DND-41 (cell line): ENCODE data around the gene DENND11.

Experiments used
- ATAC-seq: fragments of 200-7000 bp; cut with Tn5 transposase; 3 replicates; pipeline ENCODE4 v1.9.1; 2021; ENCODE audit warnings: low read depth; ENCODE audit not compliant: insufficient read depth
- DNase-seq: peaks from one replicate; pipeline ENCODE4 v3.0.0-alpha.2; 2020
- H2AFZ ChIP-seq: 2 replicates; pipeline ENCODE4 v1.6.0; 2012; ENCODE audit warnings: low read depth, low read length
- H3K27ac ChIP-seq: 2 replicates; pipeline ENCODE4 v1.5.1; 2012; ENCODE audit warnings: low read length, inconsistent platforms
- H3K27me3 ChIP-seq: fragments of 200-600 bp; sonication (generic); 2 replicates; pipeline ENCODE4 v1.6.0; 2012; ENCODE audit warnings: low read length, mild to moderate bottlenecking, inconsistent platforms; ENCODE audit not compliant: insufficient read depth, poor library complexity
- H3K36me3 ChIP-seq: 2 replicates; pipeline ENCODE4 v1.5.1; 2012; ENCODE audit warnings: low read length, inconsistent platforms; ENCODE audit not compliant: insufficient read depth
- H3K4me1 ChIP-seq: 2 replicates; pipeline ENCODE4 v1.5.1; 2012; ENCODE audit warnings: mild to moderate bottlenecking, low read length; ENCODE audit not compliant: insufficient read depth
- H3K4me2 ChIP-seq: 2 replicates; pipeline ENCODE4 v1.6.0; 2012; ENCODE audit warnings: mild to moderate bottlenecking, moderate library complexity, low read length, inconsistent platforms; ENCODE audit not compliant: insufficient read depth
- H3K4me3 ChIP-seq, 2 experiments: fragments of 200-600 bp in 1 of 2; shearing (Covaris generic) in 1 of 2; 2 replicates each; pipeline ENCODE4 v1.5.1; 2012 to 2016; ENCODE audit warnings: inconsistent platforms in 2 of 2, low read length in 2 of 2, mild to moderate bottlenecking in 2 of 2, low read depth in 1 of 2, moderate library complexity in 1 of 2
- H3K79me2 ChIP-seq: 2 replicates; pipeline ENCODE4 v1.6.0; 2012; ENCODE audit warnings: low read length, inconsistent platforms; ENCODE audit not compliant: insufficient read depth
- H3K9ac ChIP-seq: 2 replicates; pipeline ENCODE4 v1.6.0; 2012; ENCODE audit warnings: low read depth, mild to moderate bottlenecking, inconsistent platforms, low read length, moderate library complexity
- H3K9me3 ChIP-seq: 2 replicates; pipeline ENCODE4 v1.5.1; 2012; ENCODE audit warnings: low read length, moderate library complexity, mild to moderate bottlenecking, inconsistent platforms; ENCODE audit not compliant: insufficient read depth, severe bottlenecking
- H4K20me1 ChIP-seq: 2 replicates; pipeline ENCODE4 v1.6.0; 2012; ENCODE audit warnings: low read length; ENCODE audit not compliant: insufficient read depth
- CTCF ChIP-seq: IDR thresholded peaks from 2 replicates; pipeline ENCODE4 v1.5.1; 2012; ENCODE audit warnings: borderline replicate concordance, low read length, moderate library complexity, mild to moderate bottlenecking; ENCODE audit not compliant: poor library complexity, severe bottlenecking; ENCODE audit errors: extremely low read depth
- EZH2 ChIP-seq: IDR thresholded peaks from 3 replicates; pipeline ENCODE4 v1.6.1; 2012; ENCODE audit warnings: borderline replicate concordance, low read depth, mild to moderate bottlenecking, moderate library complexity, low read length, inconsistent platforms; ENCODE audit not compliant: severe bottlenecking

Gene DENND11

GRCh38 chr7:141742229-141742628, 40.3 kb upstream of the DENND11 start:
- Histone ChIP-seq H4K20me1 (0 out of 2 replicates have a peak, but pooled peaks cover 5% of the 10 kb centered on the region), H3K36me3 (peaks cover 80% of the 10 kb centered on the region)

GRCh38 chr7:141739250-141739649, 37.3 kb upstream of the DENND11 start:
- H3K4me3 ChIP-seq = peak overlapping the region; percentile 79 to 96; a peak in 3 of 4 replicates
- H3K36me3 ChIP-seq = peaks cover 50% of the 10 kb centered on the region
- peaks cover 45% of the 10 kb centered on the region for H3K4me1 ChIP-seq
- no peaks in the 10 kb centered on the region for H3K9me3 ChIP-seq
- H3K4me2 ChIP-seq = peak overlapping the region; percentile 73
- peak overlapping the region; percentile 88; the same call in 1 of the 2 replicates for H3K27ac ChIP-seq
- DNase-seq = no peak
- H3K27me3 ChIP-seq = no peaks in the 10 kb centered on the region
- TF ChIP-seq CTCF = no peak
- TF ChIP-seq EZH2 = no peak
- no peak overlapping the region for H2AFZ ChIP-seq
- 0 out of 2 replicates have a peak, but pooled peaks cover 5% of the 10 kb centered on the region for H4K20me1 ChIP-seq
- peak overlapping the region; percentile 71 for H3K9ac ChIP-seq
- no peak for ATAC-seq
- H3K79me2 ChIP-seq = peaks cover 53% of the 10 kb centered on the region

More at GRCh38 chr7:141742229-141742628, 40.3 kb upstream of the DENND11 start:
- H3K9me3 ChIP-seq = no peaks in the 10 kb centered on the region
- TF ChIP-seq CTCF (no peak), EZH2 (no peak)
- peaks cover 49% of the 10 kb centered on the region for H3K79me2 ChIP-seq
- no peak overlapping the region for H3K27ac ChIP-seq
- DNase-seq (no peak), ATAC-seq (no peak)
- H3K4me3 ChIP-seq = no peak overlapping the region
- no peak overlapping the region for H2AFZ ChIP-seq
- H3K9ac ChIP-seq = no peak overlapping the region
- H3K4me2 ChIP-seq = no peak overlapping the region
- H3K27me3 ChIP-seq = no peaks in the 10 kb centered on the region
- peaks cover 33% of the 10 kb centered on the region for H3K4me1 ChIP-seq

GRCh38 chr7:141738592-141739013, 36.6 kb upstream of the DENND11 start:
- Histone ChIP-seq H3K9ac (peak overlapping the region; percentile 71), H3K9me3 (no peaks in the 10 kb centered on the region), H3K27ac (peak overlapping the region; percentile 88), H3K27me3 (no peaks in the 10 kb centered on the region), H3K36me3 (peaks cover 44% of the 10 kb centered on the region), H3K4me1 (peaks cover 45% of the 10 kb centered on the region), H3K4me2 (peak overlapping the region; percentile 73), H2AFZ (peak overlapping the region; percentile 95), H4K20me1 (0 out of 2 replicates have a peak, but pooled peaks cover 5% of the 10 kb centered on the region), H3K79me2 (peaks cover 46% of the 10 kb centered on the region), H3K4me3 (peak overlapping the region; percentile 79 to 96)
- no peak for DNase-seq
- no peak for TF ChIP-seq CTCF
- TF ChIP-seq EZH2 = no peak
- peak; percentile 64; the same call in 2 of the 3 replicates for ATAC-seq
